ENCODE results near the gene TMTC2.

Gene TMTC2

DNA sequence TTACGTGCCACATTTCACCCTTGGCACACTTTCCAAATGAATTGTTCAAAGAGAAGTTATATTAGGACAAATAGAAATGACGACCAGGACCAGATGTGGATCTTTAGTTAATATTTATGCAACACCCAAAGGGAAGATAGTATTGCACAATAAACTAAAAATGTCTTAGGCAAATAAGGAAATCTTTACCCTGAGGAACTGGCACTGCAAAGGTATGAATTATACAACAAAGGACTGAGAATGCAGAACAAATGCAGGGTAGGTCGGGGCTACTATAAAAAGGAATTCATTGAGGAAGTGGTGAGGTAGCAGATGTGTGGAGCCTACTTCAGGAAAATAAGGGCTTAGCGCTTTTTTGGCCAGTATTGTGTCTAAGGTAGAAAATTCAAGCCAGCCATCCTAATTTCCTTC is 3.9 kb upstream of the TMTC2 start:
- no peak for DNase-seq

GRCh38 chr12:82685790-82686167 is 927 bp upstream of the TMTC2 start:
- DNase-seq = peak; percentile 68

GRCh38 chr12:82687021-82688011 is 610 bp downstream of the TMTC2 start:
- no peak for DNase-seq

DNA sequence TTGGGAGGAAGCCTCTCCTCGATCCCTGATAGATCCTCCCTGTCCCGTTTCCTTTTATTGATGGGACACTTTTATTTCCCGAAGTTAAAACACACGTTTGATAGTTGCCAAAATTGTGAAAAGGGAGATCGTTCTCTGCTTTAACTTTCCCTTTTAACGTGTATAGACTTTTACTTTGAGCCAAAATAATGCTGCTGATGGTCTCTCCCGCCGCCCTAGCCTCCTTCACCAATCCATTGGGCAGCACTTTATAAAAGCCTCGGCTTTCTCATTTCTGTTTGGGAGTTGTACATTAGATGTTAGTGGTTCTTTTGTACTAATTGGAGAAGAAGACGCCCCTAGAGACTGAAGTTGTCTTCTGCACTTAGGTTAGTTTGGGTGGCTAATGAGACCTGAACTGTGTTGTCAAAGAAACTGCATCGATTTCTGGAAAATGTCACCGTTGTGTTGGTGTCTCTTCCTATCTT is 1.4 kb downstream of the TMTC2 start:
- DNase-seq = no peak

DNA sequence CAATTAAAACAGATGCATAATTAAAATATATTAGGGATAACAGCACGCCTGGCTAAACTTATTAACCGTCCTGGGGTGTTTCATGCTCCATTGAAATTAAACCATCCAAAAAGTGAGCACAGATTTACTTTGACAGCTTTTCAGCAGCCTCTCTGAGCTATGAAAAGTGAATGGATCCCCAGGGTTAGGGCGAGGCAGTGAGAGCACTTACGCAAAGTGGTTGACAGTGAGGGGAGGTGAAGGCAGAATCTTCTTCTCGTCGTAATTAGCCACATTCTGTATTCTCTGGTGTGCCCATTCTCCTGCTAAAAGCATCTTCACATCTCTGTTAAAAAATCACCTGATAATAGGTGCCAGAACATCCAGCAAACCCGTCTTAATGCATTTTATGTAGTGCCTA is 1.9 kb downstream of the TMTC2 start:
- no peak for DNase-seq

DNA sequence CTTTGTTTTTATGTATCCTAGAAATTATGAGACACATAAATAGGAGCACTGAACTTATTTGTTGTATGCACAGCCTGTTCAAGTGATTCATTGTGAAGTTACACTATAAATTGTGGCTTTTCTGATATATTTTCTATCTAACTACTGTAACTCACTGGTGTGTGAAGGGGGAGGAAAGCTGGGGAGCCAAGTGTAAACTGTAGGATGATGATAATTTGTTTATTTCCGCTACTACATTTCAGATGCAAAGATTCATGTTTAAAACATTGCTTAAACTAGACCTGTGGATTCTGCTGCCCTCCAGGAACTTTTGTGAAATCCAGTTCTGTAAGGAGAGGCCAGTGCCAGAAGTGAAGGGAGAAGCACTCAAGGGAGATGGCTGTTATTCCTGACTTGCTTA is 3.3 kb downstream of the TMTC2 start:
- no peak for DNase-seq

DNA sequence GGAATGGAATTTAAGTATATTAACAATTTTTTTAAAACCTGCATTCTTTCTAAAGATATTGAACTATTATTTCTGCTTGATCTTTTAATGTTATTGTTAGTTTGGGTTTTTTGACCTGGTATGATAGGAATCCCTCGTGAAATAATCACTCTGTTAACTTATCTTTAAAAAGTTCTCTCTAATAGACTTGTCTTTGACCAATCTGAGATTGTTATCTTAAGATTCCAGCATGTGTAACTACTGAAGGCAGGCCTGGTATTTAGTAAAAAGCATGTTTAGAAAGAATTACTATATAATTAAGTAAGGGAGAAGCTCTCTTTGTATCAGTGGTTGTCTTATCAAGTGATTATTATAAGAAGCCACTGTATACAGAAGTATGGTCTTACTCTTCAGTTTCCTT is 4.8 kb downstream of the TMTC2 start:
- DNase-seq = no peak

GRCh38 chr12:82694276-82694675 is 7.6 kb downstream of the TMTC2 start:
- no peak for DNase-seq

- no peak for DNase-seq
Observed at GRCh38 chr12:82694970-82695369, 8.3 kb downstream of the TMTC2 start.

DNA sequence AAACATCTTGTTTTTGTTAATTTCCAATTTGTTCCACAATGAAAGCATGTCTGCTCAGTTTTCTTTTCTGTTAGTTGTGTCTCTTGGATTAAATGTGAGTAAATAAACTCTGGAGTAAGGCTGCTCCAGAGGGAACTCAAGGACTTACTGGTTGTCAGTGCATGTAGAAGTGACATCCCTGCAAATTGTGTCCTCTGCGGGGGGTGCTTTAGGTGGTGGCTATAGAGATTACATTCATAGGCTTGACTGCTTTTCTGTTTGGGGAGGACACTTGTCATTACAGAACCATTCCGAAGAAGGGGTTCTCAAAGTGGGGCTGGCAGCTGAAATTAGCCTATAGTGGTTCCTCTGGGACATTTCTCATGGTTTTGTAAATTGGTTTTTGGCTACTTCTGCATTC is 8.8 kb downstream of the TMTC2 start:
- no peak for DNase-seq

DNA sequence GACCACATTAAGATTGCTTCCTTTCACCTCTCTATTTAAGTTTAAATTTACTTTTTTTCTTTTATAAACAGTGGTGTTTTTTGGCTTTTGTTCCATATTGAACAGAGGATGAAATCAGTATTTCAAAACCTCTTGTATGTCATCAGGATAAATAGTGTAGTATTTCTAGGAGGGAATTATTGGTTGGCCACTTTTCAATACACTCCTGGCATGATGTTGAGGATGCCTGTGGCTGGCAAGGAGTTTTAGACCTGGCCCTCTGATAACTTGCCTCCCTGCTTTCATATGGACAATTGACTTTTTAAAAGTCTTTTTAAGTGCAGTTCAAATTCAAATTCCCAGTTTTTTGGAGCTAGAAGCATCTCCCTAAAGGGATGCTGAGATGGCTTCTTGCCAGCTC is 9.8 kb downstream of the TMTC2 start:
- DNase-seq = no peak

DNA sequence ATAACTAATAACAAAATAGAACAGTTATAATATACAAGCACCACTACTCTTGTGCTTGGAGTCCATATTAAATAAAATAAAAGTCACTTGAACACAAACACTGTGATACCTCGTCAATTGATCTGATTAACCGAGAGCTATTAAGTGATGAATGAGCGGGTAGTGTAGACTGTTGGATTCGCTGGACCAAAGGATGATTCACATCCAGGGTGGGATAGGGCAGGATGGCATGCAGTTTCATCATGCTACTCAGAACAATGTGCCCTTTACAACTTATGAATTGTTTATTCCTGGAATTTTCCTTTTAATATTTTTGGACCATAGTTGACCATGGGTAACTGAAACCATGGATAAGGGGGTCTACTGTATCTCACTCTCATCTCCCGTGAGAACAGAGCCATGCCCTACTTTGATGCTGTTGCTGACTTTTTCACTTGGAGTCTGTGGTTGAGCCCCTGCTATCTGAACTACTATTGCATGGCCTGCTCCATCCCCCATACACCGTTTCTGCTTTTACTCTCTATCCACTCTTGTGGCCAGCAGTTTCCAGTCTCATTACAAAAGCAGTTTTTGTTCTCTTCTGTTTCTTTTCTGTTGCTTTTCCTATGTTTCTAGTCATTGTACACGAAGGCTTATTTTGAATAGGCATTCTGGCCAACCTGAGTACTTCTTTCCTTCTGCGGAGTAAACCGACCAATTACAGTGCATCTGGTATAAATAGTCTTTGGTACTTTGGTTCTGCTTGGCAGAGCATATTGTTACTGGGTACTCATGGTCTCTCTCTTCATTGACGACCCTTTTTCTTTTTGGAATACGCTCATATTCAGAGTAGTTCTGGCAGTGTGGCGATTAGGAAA is 12.2 kb downstream of the TMTC2 start:
- DNase-seq = no peak

DNA sequence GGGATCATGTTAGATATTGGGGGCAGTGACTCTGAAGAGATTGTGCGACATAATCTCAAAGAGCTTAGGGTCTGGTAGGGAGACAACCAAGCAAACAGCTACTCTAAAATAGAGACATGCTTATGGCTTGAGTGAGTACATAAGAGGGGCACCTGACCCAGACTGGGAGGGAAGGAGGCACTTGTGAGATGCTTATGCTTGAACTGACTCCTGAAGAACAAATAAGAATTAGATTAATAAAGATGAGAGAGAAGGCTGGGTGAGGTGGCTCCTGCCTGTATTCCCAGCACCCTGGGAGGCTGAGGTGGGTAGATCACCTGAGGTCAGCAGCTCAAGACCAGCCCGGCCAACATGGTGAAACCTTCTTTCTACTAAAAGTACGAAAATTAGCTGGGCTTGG is 19.1 kb downstream of the TMTC2 start:
- DNase-seq = no peak

- DNase-seq = no peak
Observed at GRCh38 chr12:82708061-82708879, 21.6 kb downstream of the TMTC2 start.

DNA sequence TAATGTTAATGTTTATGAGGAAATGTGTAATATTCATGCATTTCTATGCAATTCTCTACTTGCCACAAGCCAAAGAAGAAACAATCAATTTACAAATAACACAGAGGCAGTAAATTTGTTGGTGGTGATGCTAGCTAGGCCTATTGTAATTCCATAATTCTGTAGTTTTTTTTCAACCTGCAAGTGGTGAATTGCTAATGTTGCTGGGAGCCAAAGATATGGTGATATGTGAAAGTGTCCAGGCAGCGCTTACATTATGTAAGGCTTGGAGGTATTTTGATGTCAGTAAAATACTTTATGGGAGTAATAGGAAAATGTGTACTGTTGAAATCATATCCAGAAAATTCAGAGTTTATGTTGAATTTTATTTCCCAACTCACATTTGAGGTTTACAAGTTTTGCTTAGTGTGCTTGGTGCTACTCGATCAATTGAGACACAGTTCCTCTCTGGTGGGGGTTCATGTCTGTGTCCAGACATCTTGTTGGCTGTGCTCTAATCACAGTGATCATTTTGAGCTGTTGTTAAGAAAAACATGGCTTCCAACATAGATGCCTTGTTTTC is 23.2 kb downstream of the TMTC2 start:
- no peak for DNase-seq

GRCh38 chr12:82710741-82711140 is 24.0 kb downstream of the TMTC2 start:
- DNase-seq = no peak

DNA sequence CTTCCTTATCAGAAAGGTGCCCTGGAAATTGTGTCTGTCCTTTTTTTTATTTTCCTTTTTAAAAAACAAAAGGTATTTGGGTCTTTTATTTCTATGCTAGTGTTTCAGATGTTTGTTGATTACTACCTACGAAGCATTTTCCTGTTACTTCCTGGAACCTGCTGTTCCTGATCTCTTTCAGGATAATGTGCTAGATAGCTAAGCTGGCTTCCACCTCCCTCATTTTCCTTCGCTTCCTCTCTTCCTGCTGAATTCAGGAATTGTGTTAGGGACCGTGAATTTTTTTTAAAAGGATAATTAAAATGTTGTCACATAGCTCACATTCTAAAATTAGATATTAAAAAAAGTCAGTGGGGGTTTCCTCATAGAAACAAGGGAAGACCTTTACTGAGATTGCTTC is 27.7 kb downstream of the TMTC2 start:
- no peak for DNase-seq

DNA sequence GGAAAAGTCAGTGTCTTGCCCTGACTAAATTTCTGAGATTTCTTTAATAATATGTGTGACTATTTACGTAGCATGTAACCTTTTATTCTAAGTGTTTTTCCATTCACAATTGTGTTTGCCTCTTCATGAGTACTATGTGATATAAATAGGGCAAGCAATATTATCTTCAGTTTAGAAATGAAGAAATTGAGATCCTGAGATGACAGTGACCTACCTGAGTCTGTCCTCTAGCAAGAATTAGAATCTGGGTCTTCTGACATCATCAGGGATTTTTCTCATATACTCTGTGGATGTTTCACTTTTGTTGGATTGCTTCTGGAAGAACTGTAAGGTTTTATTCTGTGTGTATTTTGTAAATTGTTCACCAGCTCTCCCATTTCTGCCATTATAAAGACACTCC is 35.0 kb downstream of the TMTC2 start:
- no peak for DNase-seq

GRCh38 chr12:82723093-82723492 is 36.4 kb downstream of the TMTC2 start:
- DNase-seq = no peak

DNA sequence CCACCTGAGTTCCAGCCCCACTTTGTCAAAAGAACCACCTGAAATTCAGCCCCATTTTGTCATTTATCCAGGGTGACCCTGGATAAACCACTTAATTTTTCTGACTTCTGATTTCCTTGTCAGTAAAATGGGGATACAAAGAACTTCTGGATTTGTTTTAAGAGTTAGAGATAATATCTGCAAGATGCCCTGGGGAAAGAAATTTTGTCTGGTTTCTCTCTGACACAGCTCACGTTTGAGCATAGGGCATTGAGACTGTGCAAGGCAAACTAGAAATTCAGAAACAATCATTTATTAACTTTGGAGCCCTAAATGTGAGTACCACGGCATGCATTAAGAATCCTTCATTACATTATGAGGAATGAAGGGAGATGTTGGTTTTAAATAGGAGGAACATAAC is 37.2 kb downstream of the TMTC2 start:
- no peak for DNase-seq

DNA sequence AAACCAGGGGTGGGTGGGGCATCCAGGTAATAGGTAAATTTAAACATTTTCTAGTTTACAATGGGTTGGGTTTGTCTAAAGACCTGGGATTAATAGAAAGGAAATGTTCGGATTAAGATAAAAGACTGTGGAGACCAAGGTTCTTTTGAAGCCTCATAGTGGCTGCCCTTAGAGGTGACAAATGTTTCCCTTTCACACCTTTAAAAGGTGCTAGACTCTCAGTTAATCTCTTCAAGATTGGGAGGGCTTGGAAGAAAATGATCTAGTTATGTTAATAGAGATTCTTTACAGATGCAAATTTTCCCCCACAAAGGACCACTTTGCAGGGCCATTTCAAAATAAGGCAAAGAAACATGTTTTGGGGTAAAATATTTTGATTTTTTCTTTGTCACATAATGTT is 39.0 kb downstream of the TMTC2 start:
- no peak for DNase-seq

- no peak for DNase-seq
Observed at GRCh38 chr12:82727886-82728285, 41.2 kb downstream of the TMTC2 start.

DNA sequence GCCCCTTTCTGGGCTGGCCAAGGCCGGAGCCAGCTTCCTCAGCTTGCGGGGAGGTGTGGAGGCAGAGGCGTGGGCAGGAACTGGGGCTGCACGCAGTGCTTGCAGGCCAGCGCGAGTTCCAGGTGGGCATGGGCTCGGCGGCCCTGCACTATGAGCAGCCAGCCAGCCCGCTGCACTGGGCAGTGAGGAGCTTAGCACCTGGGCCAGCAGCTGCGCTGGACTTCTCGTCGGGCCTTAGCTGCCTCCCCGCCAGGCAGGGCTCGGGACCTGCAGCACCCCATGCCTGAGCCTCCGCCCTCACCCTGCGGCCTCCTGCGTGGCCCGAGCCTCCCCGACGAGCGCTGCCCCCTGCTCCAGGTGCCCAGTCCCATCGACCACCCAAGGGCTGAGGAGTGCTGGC is 42.0 kb downstream of the TMTC2 start:
- no peak for DNase-seq

Data from NCI-H2081 treated with DMSO at 0.1 percent for 48 hours (cell line).